ENCODE data around the gene TMEM181.
"Not testable (repeated sequence)": the region's sequence is repeated elsewhere in the genome, so short reads cannot be mapped to it uniquely, and the experiment has no call there.

The TMEM181 gene

GRCh38 chr6:158559895-158560835, at the start of gene TMEM181:
TMEM181 (plus strand) TSS chr6:158560091; CDS start chr6:158560225, 134 bp downstream.
- peak; percentile 87 for DNase-seq (ENCODE audit: low spot score)

- DNase-seq (ENCODE audit: low spot score) = no peak
These were observed 47.1 kb upstream of the TMEM181 start for GRCh38 chr6:158512809-158513208.

- no peak for DNase-seq (ENCODE audit: low spot score)
These were observed 45.7 kb upstream of the TMEM181 start for GRCh38 chr6:158514176-158514575.

GRCh38 chr6:158514991-158515390, 44.9 kb upstream of the TMEM181 start:
- no peak for DNase-seq (ENCODE audit: low spot score)

- DNase-seq (ENCODE audit: low spot score) = no peak
These were observed 43.8 kb upstream of the TMEM181 start for GRCh38 chr6:158516098-158516497.

- no peak for DNase-seq (ENCODE audit: low spot score)
These were observed 42.9 kb upstream of the TMEM181 start for GRCh38 chr6:158517038-158517437.

- DNase-seq (ENCODE audit: low spot score) = no peak
These were observed 42.3 kb upstream of the TMEM181 start for GRCh38 chr6:158517581-158517980.

- DNase-seq (ENCODE audit: low spot score) = peak; percentile 75
These were observed 41.4 kb upstream of the TMEM181 start for GRCh38 chr6:158518191-158519127.

GRCh38 chr6:158519300-158519699, 40.6 kb upstream of the TMEM181 start:
- no peak for DNase-seq (ENCODE audit: low spot score)

GRCh38 chr6:158519761-158520160, 40.1 kb upstream of the TMEM181 start:
- DNase-seq (ENCODE audit: low spot score) = no peak

GRCh38 chr6:158520975-158521374, 38.9 kb upstream of the TMEM181 start:
- not testable (repeated sequence) for DNase-seq (ENCODE audit: low spot score)

GRCh38 chr6:158521759-158522158, 38.1 kb upstream of the TMEM181 start:
- no peak for DNase-seq (ENCODE audit: low spot score)

GRCh38 chr6:158522616-158523015, 37.3 kb upstream of the TMEM181 start:
- no peak for DNase-seq (ENCODE audit: low spot score)

GRCh38 chr6:158524311-158524710, 35.6 kb upstream of the TMEM181 start:
- no peak for DNase-seq (ENCODE audit: low spot score)

GRCh38 chr6:158527858-158528257, 32.0 kb upstream of the TMEM181 start:
- DNase-seq (ENCODE audit: low spot score) = not testable (repeated sequence)

GRCh38 chr6:158528826-158529225, 31.1 kb upstream of the TMEM181 start:
- DNase-seq (ENCODE audit: low spot score) = no peak

GRCh38 chr6:158529629-158530028, 30.3 kb upstream of the TMEM181 start:
- DNase-seq (ENCODE audit: low spot score) = no peak

- DNase-seq (ENCODE audit: low spot score) = no peak
These were observed 28.3 kb upstream of the TMEM181 start for GRCh38 chr6:158531566-158531965.

GRCh38 chr6:158531970-158532369, 27.9 kb upstream of the TMEM181 start:
- DNase-seq (ENCODE audit: low spot score) = no peak

- peak; percentile 46 for DNase-seq (ENCODE audit: low spot score)
These were observed 23.6 kb upstream of the TMEM181 start for GRCh38 chr6:158536084-158536890.

- DNase-seq (ENCODE audit: low spot score) = no peak
These were observed 22.7 kb upstream of the TMEM181 start for GRCh38 chr6:158536891-158537798.

Measured in activated CD4-positive, alpha-beta T cell treated with anti-CD3 and anti-CD28 coated beads, Interleukin-2, Interleukin-4, amounts not matched to agents 100 ng/mL and 50 ng/mL, durations not matched to agents 16 hours and 8 hours (primary cell).